Brain microvascular endothelial cell (primary cell): Measurements from ENCODE around the gene TGM6.

Experiments
- DNase-seq: peaks from one replicate; pipeline ENCODE4 v3.0.0-alpha.2; 2020
- H3K27ac ChIP-seq: fragments of 250-450 bp; sonication (Bioruptor Pico); 2 replicates; pipeline ENCODE4 v1.5.1; 2020; ENCODE audit warnings: mild to moderate bottlenecking, moderate library complexity
- H3K27me3 ChIP-seq: fragments of 250-450 bp; sonication (Bioruptor Pico); replicated peaks from 2 replicates; pipeline ENCODE4 v1.5.1; 2020; ENCODE audit warnings: mild to moderate bottlenecking
- H3K36me3 ChIP-seq: fragments of 250-450 bp; sonication (Bioruptor Pico); replicated peaks from 2 replicates; pipeline ENCODE4 v1.5.1; 2020; ENCODE audit warnings: mild to moderate bottlenecking
- H3K4me3 ChIP-seq: 2 replicates; pipeline ENCODE4 v1.5.1; 2011; ENCODE audit warnings: low read depth, mild to moderate bottlenecking, control low read depth, low read length, moderate library complexity
- in situ Hi-C: cut with HindIII; loops from 2 replicates; pipeline ENCODE4 v1.10.0; 2017; ENCODE audit warnings: low sequenced_read_pairs, low pct_ligation_motif_present
- TF ChIP-seq, protein P1 (sequence below): IDR thresholded peaks from 2 replicates; pipeline ENCODE4 v1.5.1; 2011; ENCODE audit warnings: low read depth, mild to moderate bottlenecking, moderate library complexity, low read length, control low read depth, inconsistent platforms; ENCODE audit errors: missing control alignments

TGM6 gene

DNA sequence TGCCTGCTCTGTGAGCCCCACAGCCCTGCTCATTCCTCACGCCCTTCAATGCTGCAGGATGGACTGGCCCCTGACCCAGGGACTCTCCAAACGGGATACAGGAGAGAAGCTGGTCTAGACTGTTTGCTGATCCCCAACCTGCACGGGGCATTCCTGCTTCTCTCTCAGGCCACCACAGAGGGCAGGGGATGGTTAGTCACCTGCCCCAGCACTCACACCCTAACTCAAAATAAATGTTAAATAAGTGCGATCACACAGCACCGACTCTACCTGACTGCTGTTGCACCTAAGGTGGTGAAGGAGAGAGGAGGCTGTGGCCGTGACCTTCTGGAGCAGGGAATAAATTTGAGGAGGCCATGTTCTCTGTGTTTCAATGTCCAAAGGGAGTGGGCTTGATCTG, 39.9 kb upstream of the TGM6 start:
- in situ Hi-C loops: no loop called here

DNA sequence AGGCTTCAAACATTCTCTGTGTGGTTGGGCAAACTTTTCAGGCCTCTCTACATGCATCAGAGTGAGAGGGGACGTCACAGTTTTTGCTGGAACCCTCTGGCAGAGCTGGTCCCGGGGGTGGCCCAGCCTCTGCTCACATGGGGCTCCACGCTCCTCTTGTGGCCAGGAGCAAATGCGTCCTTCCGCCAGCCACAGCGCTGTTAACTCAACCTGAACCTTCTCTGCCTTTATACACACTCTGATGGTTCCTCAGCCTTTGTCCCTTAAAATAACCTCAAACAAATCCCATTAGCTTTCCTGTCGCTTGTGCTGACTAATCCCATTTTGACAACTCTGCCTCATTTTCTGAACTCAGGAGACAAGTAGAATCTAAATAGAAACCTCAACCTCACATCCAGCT, 39.4 kb upstream of the TGM6 start:
- Histone ChIP-seq H3K36me3 (no peaks in the 10 kb centered on the region), H3K27ac (no peak overlapping the region), H3K27me3 (no peaks in the 10 kb centered on the region), H3K4me3 (no peak overlapping the region)
- TF ChIP-seq, protein P1, sequence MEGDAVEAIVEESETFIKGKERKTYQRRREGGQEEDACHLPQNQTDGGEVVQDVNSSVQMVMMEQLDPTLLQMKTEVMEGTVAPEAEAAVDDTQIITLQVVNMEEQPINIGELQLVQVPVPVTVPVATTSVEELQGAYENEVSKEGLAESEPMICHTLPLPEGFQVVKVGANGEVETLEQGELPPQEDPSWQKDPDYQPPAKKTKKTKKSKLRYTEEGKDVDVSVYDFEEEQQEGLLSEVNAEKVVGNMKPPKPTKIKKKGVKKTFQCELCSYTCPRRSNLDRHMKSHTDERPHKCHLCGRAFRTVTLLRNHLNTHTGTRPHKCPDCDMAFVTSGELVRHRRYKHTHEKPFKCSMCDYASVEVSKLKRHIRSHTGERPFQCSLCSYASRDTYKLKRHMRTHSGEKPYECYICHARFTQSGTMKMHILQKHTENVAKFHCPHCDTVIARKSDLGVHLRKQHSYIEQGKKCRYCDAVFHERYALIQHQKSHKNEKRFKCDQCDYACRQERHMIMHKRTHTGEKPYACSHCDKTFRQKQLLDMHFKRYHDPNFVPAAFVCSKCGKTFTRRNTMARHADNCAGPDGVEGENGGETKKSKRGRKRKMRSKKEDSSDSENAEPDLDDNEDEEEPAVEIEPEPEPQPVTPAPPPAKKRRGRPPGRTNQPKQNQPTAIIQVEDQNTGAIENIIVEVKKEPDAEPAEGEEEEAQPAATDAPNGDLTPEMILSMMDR: no peak
- DNase-seq: no peak
- in situ Hi-C loops: no loop called here

More for the DNA sequence above, 39.9 kb upstream of the TGM6 start:
- Histone ChIP-seq H3K27me3 (no peaks in the 10 kb centered on the region), H3K4me3 (no peak overlapping the region), H3K36me3 (no peaks in the 10 kb centered on the region), H3K27ac (no peak overlapping the region)
- no peak for DNase-seq
- TF ChIP-seq, protein P1: no peak

DNA sequence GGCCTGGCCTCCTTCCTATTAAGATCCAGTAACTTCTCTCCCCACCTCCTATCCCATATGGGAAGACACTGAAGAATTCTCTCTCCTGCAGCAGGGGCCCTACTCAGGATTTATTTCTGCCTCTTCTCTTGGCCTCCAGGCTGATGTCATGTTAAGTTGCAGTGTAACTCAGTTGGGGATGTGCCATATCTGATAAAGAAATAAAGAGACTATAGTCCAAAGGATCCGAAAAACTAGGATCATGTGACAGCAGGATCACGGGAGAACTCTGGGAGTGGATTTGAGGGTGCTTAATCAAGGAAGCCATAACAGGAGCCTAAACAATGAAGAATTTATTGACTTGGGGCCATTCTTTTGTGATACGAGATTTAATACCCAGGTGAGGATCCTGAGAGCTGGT, 38.5 kb upstream of the TGM6 start:
- DNase-seq: no peak
- in situ Hi-C loops: no loop called here
- TF ChIP-seq, protein P1: no peak
- H3K27ac ChIP-seq: no peak overlapping the region
- no peaks in the 10 kb centered on the region for H3K36me3 ChIP-seq
- no peak overlapping the region for H3K4me3 ChIP-seq
- H3K27me3 ChIP-seq: no peaks in the 10 kb centered on the region

DNA sequence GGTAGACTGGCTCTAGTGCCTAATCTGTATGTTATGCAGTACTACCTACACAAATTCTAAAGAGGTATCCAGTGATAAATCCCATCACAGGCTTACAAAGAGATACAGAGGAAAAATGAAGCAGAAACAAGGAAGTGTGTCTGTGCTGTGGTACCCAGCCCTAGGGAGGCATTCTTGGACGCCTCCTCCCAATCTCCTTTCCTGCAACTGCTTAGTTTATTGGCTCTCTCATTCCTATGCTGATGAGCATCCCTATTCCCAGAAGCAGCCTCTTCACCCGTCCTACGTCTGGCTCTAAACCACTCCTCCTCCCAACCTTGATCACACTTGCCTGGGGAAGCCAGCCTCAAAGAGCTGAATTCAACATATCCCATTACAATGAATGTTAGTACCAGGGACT, 34.5 kb upstream of the TGM6 start:
- H3K4me3 ChIP-seq: no peak overlapping the region
- in situ Hi-C loops: no loop called here
- TF ChIP-seq, protein P1: no peak
- no peak for DNase-seq
- no peak overlapping the region for H3K27ac ChIP-seq
- no peaks in the 10 kb centered on the region for H3K36me3 ChIP-seq
- H3K27me3 ChIP-seq: no peaks in the 10 kb centered on the region

DNA sequence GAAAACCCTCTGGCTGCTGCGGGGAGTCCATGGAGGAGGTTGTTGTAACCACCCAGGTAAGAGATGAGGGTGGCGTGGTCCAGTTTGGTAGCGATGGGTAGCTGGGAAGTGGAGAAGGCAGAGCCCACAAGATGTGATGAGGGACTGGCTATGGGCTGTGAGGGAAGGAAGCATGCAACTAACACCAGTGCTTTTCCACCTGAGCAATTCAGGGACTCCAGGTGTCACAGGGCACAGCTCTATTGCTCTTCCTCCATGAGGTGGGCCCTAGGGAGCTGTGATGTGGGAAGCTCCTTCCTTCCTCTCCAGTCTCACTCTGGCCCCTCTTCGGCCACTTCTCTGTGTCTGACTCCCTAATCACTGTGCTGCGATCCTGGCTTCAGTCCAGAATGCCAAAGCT, 32.4 kb upstream of the TGM6 start:
- Histone ChIP-seq H3K4me3 (no peak overlapping the region), H3K27ac (no peak overlapping the region), H3K36me3 (no peaks in the 10 kb centered on the region), H3K27me3 (no peaks in the 10 kb centered on the region)
- in situ Hi-C loops: no loop called here
- DNase-seq: no peak
- TF ChIP-seq, protein P1: no peak

DNA sequence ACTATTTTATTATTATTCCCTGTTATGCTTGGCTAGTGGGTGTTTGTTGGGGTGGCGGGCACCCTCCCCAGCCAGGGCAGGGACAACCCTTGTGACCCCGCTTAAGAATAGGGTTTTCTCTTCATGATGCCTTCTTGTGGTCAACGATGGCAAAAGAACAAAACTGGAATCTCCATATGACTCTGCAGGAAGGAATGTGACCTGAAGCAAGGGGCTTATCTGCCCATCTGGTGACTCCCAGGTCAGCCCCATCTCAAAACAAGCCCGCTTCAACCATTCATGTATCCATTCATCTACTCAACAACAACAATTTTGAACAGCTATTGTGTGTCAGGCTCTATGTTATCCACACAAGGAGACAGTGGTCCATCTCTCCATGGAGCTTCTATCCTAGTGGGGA, 30.9 kb upstream of the TGM6 start:
- DNase-seq: no peak
- Histone ChIP-seq H3K36me3 (no peaks in the 10 kb centered on the region), H3K27ac (no peak overlapping the region), H3K27me3 (no peaks in the 10 kb centered on the region), H3K4me3 (no peak overlapping the region)
- TF ChIP-seq, protein P1: no peak
- in situ Hi-C loops: no loop called here
